H9 (cell line): Measurements from ENCODE around the gene CXCR5. TPM values are rescaled to one million over a fixed set of nuclear protein-coding genes. Genes with fewer than 3 reads are reported as not detected.

ENCODE experiments used
- DNase-seq: peaks from one replicate; pipeline ENCODE4 v3.0.0-alpha.2; 2017
- H2AFZ ChIP-seq: one replicate; pipeline ENCODE4 v1.6.1; 2013; ENCODE audit warnings: mild to moderate bottlenecking, low read length, control low read depth, moderate library complexity
- H2AK5ac ChIP-seq: 2 replicates; pipeline ENCODE4 v1.6.1; 2013; ENCODE audit warnings: low read length, control low read depth, mixed read lengths; ENCODE audit not compliant: insufficient read length
- H2BK120ac ChIP-seq: one replicate; pipeline ENCODE4 v1.6.1; 2013; ENCODE audit warnings: low read depth, mild to moderate bottlenecking, low read length, control low read depth, inconsistent platforms; ENCODE audit not compliant: poor library complexity, severe bottlenecking
- H2BK12ac ChIP-seq: 2 replicates; pipeline ENCODE4 v1.6.1; 2013; ENCODE audit warnings: low read length, control low read depth, mixed read lengths, low read depth; ENCODE audit not compliant: insufficient read length
- H2BK15ac ChIP-seq: 2 replicates; pipeline ENCODE4 v1.6.1; 2013; ENCODE audit warnings: low read depth, low read length, control low read depth
- H2BK20ac ChIP-seq: one replicate; pipeline ENCODE4 v1.6.1; 2013; ENCODE audit warnings: low read depth, mild to moderate bottlenecking, low read length, control low read depth, inconsistent platforms; ENCODE audit not compliant: poor library complexity, severe bottlenecking
- H2BK5ac ChIP-seq: 2 replicates; pipeline ENCODE4 v1.6.1; 2013; ENCODE audit warnings: low read length, control low read depth, mixed read lengths; ENCODE audit not compliant: insufficient read length
- H3K14ac ChIP-seq: 2 replicates; pipeline ENCODE4 v1.6.1; 2013; ENCODE audit warnings: low read length, control low read depth; ENCODE audit not compliant: insufficient read depth
- H3K18ac ChIP-seq: 2 replicates; pipeline ENCODE4 v1.6.1; 2013; ENCODE audit warnings: low read depth, mild to moderate bottlenecking, mixed read lengths, low read length, control low read depth; ENCODE audit not compliant: insufficient read length
- H3K23ac ChIP-seq: 2 replicates; pipeline ENCODE4 v1.6.1; 2013; ENCODE audit warnings: low read length, control low read depth, mixed read lengths, low read depth; ENCODE audit not compliant: insufficient read length
- H3K23me2 ChIP-seq: 2 replicates; pipeline ENCODE4 v1.6.1; 2013; ENCODE audit warnings: low read depth, mild to moderate bottlenecking, mixed read lengths, low read length, control low read depth; ENCODE audit not compliant: insufficient read length, poor library complexity, severe bottlenecking
- H3K27ac ChIP-seq: 2 replicates; pipeline ENCODE4 v1.5.1; 2013; ENCODE audit warnings: low read length, control low read depth, mixed read lengths, low read depth; ENCODE audit not compliant: insufficient read length
- H3K27me3 ChIP-seq: 2 replicates; pipeline ENCODE4 v1.6.1; 2013; ENCODE audit warnings: low read length, control low read depth, inconsistent platforms; ENCODE audit not compliant: insufficient read depth
- H3K4ac ChIP-seq: 2 replicates; pipeline ENCODE4 v1.6.1; 2013; ENCODE audit warnings: low read depth, mild to moderate bottlenecking, control low read depth, inconsistent platforms, low read length, moderate library complexity
- H3K4me1 ChIP-seq: 2 replicates; pipeline ENCODE4 v1.6.1; 2013; ENCODE audit warnings: low read length, control low read depth, inconsistent platforms; ENCODE audit not compliant: insufficient read depth
- H3K4me2 ChIP-seq: 2 replicates; pipeline ENCODE4 v1.6.1; 2013; ENCODE audit warnings: low read length, control low read depth, mixed read lengths; ENCODE audit not compliant: insufficient read length, insufficient read depth
- H3K56ac ChIP-seq: 2 replicates; pipeline ENCODE4 v1.6.1; 2013; ENCODE audit warnings: low read depth, mild to moderate bottlenecking, mixed read lengths, low read length, control low read depth; ENCODE audit not compliant: insufficient read length
- H3K79me1 ChIP-seq: 2 replicates; pipeline ENCODE4 v1.6.1; 2013; ENCODE audit warnings: low read depth, mild to moderate bottlenecking, moderate library complexity, low read length, control low read depth, inconsistent platforms; ENCODE audit not compliant: insufficient read depth, poor library complexity, severe bottlenecking
- H3K79me2 ChIP-seq: 2 replicates; pipeline ENCODE4 v1.6.1; 2013; ENCODE audit warnings: low read length, control low read depth, inconsistent platforms; ENCODE audit not compliant: insufficient read depth
- H3K9ac ChIP-seq: 2 replicates; pipeline ENCODE4 v1.6.1; 2013; ENCODE audit warnings: low read length, control low read depth, mixed read lengths; ENCODE audit not compliant: insufficient read length; ENCODE audit errors: extremely low read depth
- H3K9me3 ChIP-seq: one replicate; pipeline ENCODE4 v1.6.1; 2013; ENCODE audit warnings: low read depth, low read length, inconsistent platforms; ENCODE audit not compliant: control insufficient read depth
- H3T11ph ChIP-seq: one replicate; pipeline ENCODE4 v1.6.1; 2013; ENCODE audit warnings: mild to moderate bottlenecking, low read length, control low read depth, inconsistent platforms
- H4K20me1 ChIP-seq: one replicate; pipeline ENCODE4 v1.6.1; 2013; ENCODE audit not compliant: control insufficient read depth, insufficient read length, insufficient read depth
- H4K5ac ChIP-seq: 2 replicates; pipeline ENCODE4 v1.6.1; 2013; ENCODE audit warnings: low read depth, mild to moderate bottlenecking, mixed read lengths, low read length, control low read depth; ENCODE audit not compliant: insufficient read length
- H4K8ac ChIP-seq: replicated peaks from 2 replicates; pipeline ENCODE4 v1.6.1; 2013; ENCODE audit warnings: low read length, control low read depth, mixed read lengths, low read depth; ENCODE audit not compliant: insufficient read length
- H4K91ac ChIP-seq: 2 replicates; pipeline ENCODE4 v1.6.1; 2013; ENCODE audit warnings: low read depth, mild to moderate bottlenecking, moderate library complexity, mixed read lengths, low read length, control low read depth; ENCODE audit not compliant: insufficient read length
- H3K27ac Mint-ChIP-seq, 3 experiments: 2 replicates in 2 of 3; 3 replicates in 1 of 3; pipeline ENCODE4 v1.8.0; 2020 to 2021; ENCODE audit warnings: mixed read lengths in 3 of 3, mild to moderate bottlenecking in 1 of 3, moderate library complexity in 1 of 3
- H3K27me3 Mint-ChIP-seq: 2 replicates; pipeline ENCODE4 v1.8.0; 2021; ENCODE audit warnings: low read depth, mild to moderate bottlenecking, moderate library complexity, mixed read lengths
- H3K36me3 Mint-ChIP-seq, 3 experiments: 2 replicates in 2 of 3; 3 replicates in 1 of 3; pipeline ENCODE4 v1.8.0; 2020 to 2021; ENCODE audit warnings: low read depth in 3 of 3, mixed read lengths in 3 of 3; ENCODE audit not compliant: insufficient read depth in 1 of 3
- H3K4me1 Mint-ChIP-seq, 2 experiments: 2 replicates each; pipeline ENCODE4 v1.8.0; 2020; ENCODE audit warnings: mixed read lengths in 2 of 2
- H3K4me3 Mint-ChIP-seq, 2 experiments: 2 replicates in 1 of 2; 3 replicates in 1 of 2; pipeline ENCODE4 v1.8.0; 2020 to 2021; ENCODE audit warnings: mild to moderate bottlenecking in 2 of 2, mixed read lengths in 2 of 2, moderate library complexity in 1 of 2
- H3K9me3 Mint-ChIP-seq, 2 experiments: 2 replicates in 1 of 2; 3 replicates in 1 of 2; pipeline ENCODE4 v1.8.0; 2020; ENCODE audit warnings: mild to moderate bottlenecking in 2 of 2, mixed read lengths in 2 of 2, moderate library complexity in 1 of 2
- CTCF ChIP-seq: fragments of 200-600 bp; sonication (generic); conservative IDR thresholded peaks from 3 replicates; pipeline ENCODE4 v1.8.0; 2021; ENCODE audit warnings: antibody characterized with exemption, mild to moderate bottlenecking
- WGBS: extraction: QIAGEN DNeasy Blood & Tissue Kit; methylation state at CpG from one replicate; pipeline ENCODE4 v1.1.7; 2013; ENCODE audit warnings: missing lambda C conversion rate, low lambda C conversion rate, mixed read lengths; ENCODE audit not compliant: insufficient read length; ENCODE audit errors: extremely low coverage; 5-methylcytosine and 5-hydroxymethylcytosine counted together
- total RNA-seq: library from RNA; stranded (reverse); gene quantifications from 2 replicates; pipeline ENCODE4 v1.2.1, GENCODE V29; 2021

The CXCR5 gene
- total RNA-seq, 1 experiment from 2014 or later = 0.07 TPM

- Mint-ChIP-seq H3K36me3 (no peaks in the 10 kb centered on the region), H3K4me3 (peak overlapping the region; percentile 89 to 96), H3K4me1 (peaks cover 34 to 35% of the 10 kb centered on the region in 2 experiments), H3K9me3 (no peaks in the 10 kb centered on the region), H3K27ac (peak overlapping the region; percentile 82 to 98 (median 96); a peak in 6 of 7 replicates), H3K27me3 (peaks cover 30% of the 10 kb centered on the region)
- peaks cover 2% of the 10 kb centered on the region; the same call in 1 of the 2 replicates for H3K27me3 ChIP-seq
- no peak overlapping the region for H3K4ac ChIP-seq
- H3T11ph ChIP-seq = no peak overlapping the region
- no peaks in the 10 kb centered on the region; the same call in 1 of the 2 replicates for H3K79me2 ChIP-seq
- H3K23me2 ChIP-seq = peaks cover 18% of the 10 kb centered on the region
- peak; percentile 97 for DNase-seq
- no peak overlapping the region for H3K23ac ChIP-seq
- H3K27ac ChIP-seq = no peak overlapping the region
- H4K20me1 ChIP-seq = no peaks in the 10 kb centered on the region
- no peaks in the 10 kb centered on the region for H3K79me1 ChIP-seq
- H2BK5ac ChIP-seq = no peak overlapping the region
- peak overlapping the region; percentile 86 for H3K4me2 ChIP-seq
- WGBS = no CpG with 5 or more reads among the region's 20 CpGs
- no peak overlapping the region for H2BK20ac ChIP-seq
- no peak overlapping the region for H2BK120ac ChIP-seq
- no peak overlapping the region for H4K8ac ChIP-seq
- H3K56ac ChIP-seq = no peak overlapping the region
- no peak overlapping the region for H3K14ac ChIP-seq
- no peak overlapping the region for H3K9ac ChIP-seq
- TF ChIP-seq CTCF = peak; percentile 95
- H2BK12ac ChIP-seq = no peak overlapping the region
- H4K91ac ChIP-seq = no peak overlapping the region
- no peak overlapping the region for H4K5ac ChIP-seq
- no peak overlapping the region for H2AK5ac ChIP-seq
- no peaks in the 10 kb centered on the region for H3K9me3 ChIP-seq
- H2AFZ ChIP-seq = no peak overlapping the region
- H3K18ac ChIP-seq = peak overlapping the region; percentile 21
- peaks cover 5% of the 10 kb centered on the region; the same call in 1 of the 2 replicates for H3K4me1 ChIP-seq
- H2BK15ac ChIP-seq = no peak overlapping the region
Observed at GRCh38 chr11:118930094-118930712, 46.5 kb downstream of the CXCR5 start.
